GM12873 (cell line): ENCODE data around the gene CCDC47.

Source experiments
- CTCF ChIP-seq: IDR thresholded peaks from 2 replicates; pipeline ENCODE4 v1.5.1; 2012; ENCODE audit warnings: low read depth, mild to moderate bottlenecking, moderate library complexity, low read length, control low read depth; ENCODE audit not compliant: insufficient read depth; ENCODE audit errors: missing control alignments

CCDC47 gene

DNA sequence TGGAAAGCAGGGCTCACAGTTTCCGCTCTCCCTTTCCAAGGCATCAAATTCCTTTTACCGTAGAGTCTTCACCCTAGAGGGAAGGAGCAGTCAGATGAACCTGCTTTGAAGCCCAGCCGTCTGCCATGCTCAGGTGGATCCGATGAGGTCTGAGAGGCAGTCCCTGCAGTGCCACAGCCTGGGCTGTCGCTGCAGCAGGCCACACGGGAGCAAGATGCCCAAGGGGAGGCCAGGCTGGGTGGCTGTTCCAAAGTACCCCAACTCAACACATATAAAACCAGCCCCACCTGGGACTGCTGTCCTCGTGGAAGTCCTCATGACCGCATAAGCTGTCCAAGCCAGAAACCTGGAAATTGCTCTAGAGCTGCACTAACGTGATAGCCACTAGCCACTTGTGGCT is 68.6 kb downstream of the CCDC47 start:
- no peak for TF ChIP-seq CTCF

DNA sequence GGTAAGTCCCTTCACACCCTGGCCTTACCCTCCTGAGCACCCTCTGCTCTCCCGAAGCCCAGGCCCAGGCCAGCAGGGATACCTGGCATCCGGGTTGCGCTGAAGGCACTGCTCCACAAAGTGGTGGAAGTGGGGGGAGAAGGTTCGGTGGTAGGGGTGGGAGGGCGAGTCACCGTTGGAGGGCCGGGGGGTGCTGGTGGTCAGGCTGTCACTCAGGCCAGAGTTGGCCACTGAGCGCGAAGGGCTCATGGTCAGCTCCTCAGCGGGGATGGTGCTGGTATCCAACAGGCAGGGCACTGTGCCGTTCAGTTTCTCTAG is 69.2 kb downstream of the CCDC47 start:
- TF ChIP-seq CTCF: no peak

GRCh38 chr17:63703556-63704258 is 69.7 kb downstream of the CCDC47 start:
- TF ChIP-seq CTCF: no peak

GRCh38 chr17:63703029-63703428 is 70.4 kb downstream of the CCDC47 start:
- no peak for TF ChIP-seq CTCF

- TF ChIP-seq CTCF: no peak
These were observed 70.7 kb downstream of the CCDC47 start for GRCh38 chr17:63702721-63703015.

DNA sequence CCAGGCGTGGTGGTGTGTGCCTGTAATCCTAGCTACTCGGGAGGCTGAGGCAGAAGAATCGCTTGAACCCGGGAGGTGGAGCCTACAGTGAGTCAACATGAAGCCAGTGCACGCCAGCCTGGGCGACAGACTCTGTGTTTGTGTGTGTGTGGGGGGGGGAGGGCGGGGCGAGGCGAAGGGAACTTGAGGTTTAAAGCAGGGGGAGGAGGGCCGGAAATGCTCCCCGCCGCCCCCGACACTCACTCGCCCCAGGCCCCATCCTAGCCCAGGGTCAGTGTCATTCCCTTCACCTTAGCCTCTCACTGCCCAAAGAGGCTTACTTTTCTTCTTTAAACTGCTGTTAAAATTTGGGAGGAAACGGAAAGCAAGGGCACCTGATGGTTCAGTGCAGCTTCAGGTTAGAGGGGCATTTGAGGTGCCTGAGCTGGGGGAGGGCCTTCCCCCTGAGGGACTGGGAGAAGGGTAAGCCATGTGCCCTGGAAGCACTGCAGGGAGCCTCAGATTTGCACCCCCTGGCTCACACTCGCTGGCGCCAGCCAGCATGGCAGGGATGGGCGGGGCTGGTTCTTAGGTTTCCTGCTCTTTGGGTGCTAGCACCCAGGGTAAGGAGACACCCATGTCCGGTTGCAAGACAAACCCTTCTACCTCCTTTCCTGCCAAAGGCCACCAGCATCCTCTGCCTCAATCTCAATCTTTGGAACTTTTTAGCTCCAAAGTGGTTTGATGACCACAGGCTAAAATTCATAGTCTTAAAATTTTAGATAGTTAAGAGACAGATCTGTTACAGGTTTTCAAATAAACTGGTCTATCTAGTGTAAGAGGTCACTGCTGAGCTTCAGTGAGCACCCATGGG is 71.3 kb downstream of the CCDC47 start:
- no peak for TF ChIP-seq CTCF

DNA sequence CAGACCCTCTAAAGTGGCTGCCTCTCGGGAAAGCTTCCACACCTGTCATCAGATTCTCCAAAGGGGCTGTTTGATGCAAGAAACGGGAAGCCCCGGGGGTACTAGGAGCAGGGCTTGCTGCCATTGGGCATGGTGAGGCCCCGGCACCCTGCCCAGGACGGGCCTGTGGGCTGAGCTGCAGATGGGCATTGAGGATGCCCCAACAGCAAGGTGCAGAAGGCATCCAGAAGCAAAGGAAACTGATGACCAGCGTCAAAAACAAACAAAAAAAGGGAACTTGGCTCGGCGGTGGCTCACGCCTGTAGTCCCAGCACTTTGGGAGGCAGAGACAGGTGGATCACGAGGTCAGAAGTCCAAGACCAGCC is 72.0 kb downstream of the CCDC47 start:
- no peak for TF ChIP-seq CTCF
